Calu3 (cell line): ENCODE results near the gene LARGE1. TPM values are rescaled to one million over a fixed set of nuclear protein-coding genes. Genes with fewer than 3 reads are reported as not detected.

Experiments
- BruUV-seq: library from RNA; stranded (reverse); fragments of 400-500 nt; replicated peaks from 2 replicates; lab custom pipeline; 2021; lab: Mats Ljungman, UMichigan
- CTCF ChIA-PET: fragments of 300-600 bp; sonication (Branson Sonifier 250); formaldehyde crosslinking; loops from one replicate; lab custom pipeline; 2022; ENCODE audit warnings: antibody characterized with exemption; lab: Charles Lee
- DNase-seq: peaks from one replicate; pipeline ENCODE4 v3.0.0; 2022
- H3K27ac Mint-ChIP-seq: one replicate; pipeline ENCODE4 v1.8.0; 2022; ENCODE audit warnings: mixed read lengths; ENCODE audit not compliant: unreplicated experiment
- H3K27me3 Mint-ChIP-seq: one replicate; pipeline ENCODE4 v1.8.0; 2022; ENCODE audit warnings: mixed read lengths; ENCODE audit not compliant: unreplicated experiment
- H3K36me3 Mint-ChIP-seq: one replicate; pipeline ENCODE4 v1.8.0; 2022; ENCODE audit warnings: mild to moderate bottlenecking, moderate library complexity, mixed read lengths; ENCODE audit not compliant: insufficient read depth, unreplicated experiment
- H3K4me1 Mint-ChIP-seq: one replicate; pipeline ENCODE4 v1.8.0; 2022; ENCODE audit warnings: mild to moderate bottlenecking, low read depth, mixed read lengths; ENCODE audit not compliant: unreplicated experiment
- H3K4me3 Mint-ChIP-seq: one replicate; pipeline ENCODE4 v1.8.0; 2022; ENCODE audit warnings: mild to moderate bottlenecking, low read depth, moderate library complexity, mixed read lengths; ENCODE audit not compliant: unreplicated experiment
- H3K9me3 Mint-ChIP-seq: one replicate; pipeline ENCODE4 v1.8.0; 2022; ENCODE audit warnings: low read depth, mixed read lengths; ENCODE audit not compliant: unreplicated experiment
- CTCF ChIP-seq: fragments of 200-600 bp; IDR thresholded peaks from one replicate; pipeline ENCODE4 v1.8.0; 2022; ENCODE audit warnings: antibody characterized with exemption; ENCODE audit not compliant: unreplicated experiment
- intact Hi-C: fragments of 100-400 bp; cut with micrococcal nuclease; formaldehyde crosslinking; loops from one replicate; pipeline ENCODE4 v1.10.0; 2022; ENCODE audit not compliant: unreplicated experiment
- total RNA-seq: library from RNA; stranded (reverse); gene quantifications from 2 replicates; pipeline ENCODE4 v1.2.3, GENCODE V29; 2022

Gene LARGE1
- total RNA-seq, 1 experiment from 2014 or later, result 11.6 TPM

- peaks cover 8% of the 10 kb centered on the region for H3K4me1 Mint-ChIP-seq
- CTCF ChIA-PET, result interaction anchor here (0.7 kb wide), 1 partner anchor 335 kb away, joined by 5 read pairs; no protein-coding TSS in a partner anchor
- no peaks in the 10 kb centered on the region for H3K36me3 Mint-ChIP-seq
- H3K27me3 Mint-ChIP-seq, result no peaks in the 10 kb centered on the region
- no peak for TF ChIP-seq CTCF
- no peak for DNase-seq
- no peak overlapping the region for H3K4me3 Mint-ChIP-seq
- BruUV-seq, result no TSS peak
- H3K27ac Mint-ChIP-seq, result no peak overlapping the region
- H3K9me3 Mint-ChIP-seq, result peaks cover 7% of the 10 kb centered on the region
- intact Hi-C loops, result loop anchor here (5.0 kb wide), 1 partner anchor 63 kb away; no protein-coding TSS in a partner anchor
Measured at GRCh38 chr22:33854724-33855123, 65.6 kb downstream of the LARGE1 start.

- BruUV-seq, result no TSS peak
- peak overlapping the region; percentile 87 for H3K27ac Mint-ChIP-seq
- H3K27me3 Mint-ChIP-seq, result no peaks in the 10 kb centered on the region
- no peak for TF ChIP-seq CTCF
- CTCF ChIA-PET, result interaction anchor here (0.6 to 1.5 kb wide), 3 partner anchors 13 to 1138 kb away, joined by 3 to 5 read pairs (median 3); no protein-coding TSS in a partner anchor
- intact Hi-C loops, result loop anchor here (5.0 kb wide), 1 partner anchor 64 kb away; no protein-coding TSS in a partner anchor
- H3K36me3 Mint-ChIP-seq, result no peaks in the 10 kb centered on the region
- peaks cover 12% of the 10 kb centered on the region for H3K9me3 Mint-ChIP-seq
- DNase-seq, result peak; percentile 64
- H3K4me1 Mint-ChIP-seq, result peaks cover 8% of the 10 kb centered on the region
- H3K4me3 Mint-ChIP-seq, result peak overlapping the region; percentile 77
Measured at GRCh38 chr22:33853200-33854097, 66.8 kb downstream of the LARGE1 start.

- peaks cover 8% of the 10 kb centered on the region for H3K4me1 Mint-ChIP-seq
- no peak for TF ChIP-seq CTCF
- H3K4me3 Mint-ChIP-seq, result no peak overlapping the region
- peaks cover 15% of the 10 kb centered on the region for H3K9me3 Mint-ChIP-seq
- CTCF ChIA-PET, result interaction anchor here (1.0 to 1.5 kb wide), 2 partner anchors 200 to 523 kb away, joined by 3 read pairs; no protein-coding TSS in a partner anchor
- no peak overlapping the region for H3K27ac Mint-ChIP-seq
- intact Hi-C loops, result loop anchor here (5.0 kb wide), 1 partner anchor 65 kb away; no protein-coding TSS in a partner anchor
- no peaks in the 10 kb centered on the region for H3K27me3 Mint-ChIP-seq
- BruUV-seq, result no TSS peak
- H3K36me3 Mint-ChIP-seq, result no peaks in the 10 kb centered on the region
- no peak for DNase-seq
Measured at GRCh38 chr22:33851821-33852384, 68.4 kb downstream of the LARGE1 start.

GRCh38 chr22:33851240-33851639 is 69.0 kb downstream of the LARGE1 start:
- H3K27ac Mint-ChIP-seq, result peak overlapping the region; percentile 21
- H3K4me1 Mint-ChIP-seq, result peaks cover 8% of the 10 kb centered on the region
- no peak for TF ChIP-seq CTCF
- peaks cover 16% of the 10 kb centered on the region for H3K9me3 Mint-ChIP-seq
- intact Hi-C loops, result loop anchor here (5.0 kb wide), 1 partner anchor 66 kb away; no protein-coding TSS in a partner anchor
- BruUV-seq, result no TSS peak
- no peaks in the 10 kb centered on the region for H3K27me3 Mint-ChIP-seq
- H3K4me3 Mint-ChIP-seq, result no peak overlapping the region
- no peak for DNase-seq
- no peaks in the 10 kb centered on the region for H3K36me3 Mint-ChIP-seq
- CTCF ChIA-PET, result interaction anchor here (0.6 to 1.0 kb wide), 2 partner anchors 35 to 199 kb away, joined by 3 to 10 read pairs; no protein-coding TSS in a partner anchor
